BE2C (cell line): ENCODE data around the gene RASL11B.

Experiments used
- DNase-seq: peaks from one replicate; pipeline ENCODE4 v3.0.0-alpha.2; 2020
- H3K27me3 ChIP-seq: fragments of 250-450 bp; sonication (Bioruptor Pico); 2 replicates; pipeline ENCODE4 v1.5.1; 2020; ENCODE audit warnings: mild to moderate bottlenecking
- H3K36me3 ChIP-seq: fragments of 250-450 bp; sonication (Bioruptor Pico); 2 replicates; pipeline ENCODE4 v1.5.1; 2020; ENCODE audit warnings: mild to moderate bottlenecking
- H3K4me1 ChIP-seq: fragments of 250-450 bp; sonication (Bioruptor Pico); 2 replicates; pipeline ENCODE4 v1.5.1; 2020
- H3K4me3 ChIP-seq: 2 replicates; pipeline ENCODE4 v1.5.1; 2011; ENCODE audit warnings: low read depth, low read length
- H3K9me3 ChIP-seq: fragments of 250-450 bp; sonication (Bioruptor Pico); 2 replicates; pipeline ENCODE4 v1.5.1; 2020
- CTCF ChIP-seq: IDR thresholded peaks from 2 replicates; pipeline ENCODE4 v1.5.1; 2012; ENCODE audit warnings: mild to moderate bottlenecking, low read depth, low read length

RASL11B gene

GRCh38 chr4:52883183-52883621, 21.1 kb downstream of the RASL11B start:
- no peak for TF ChIP-seq CTCF
- no peaks in the 10 kb centered on the region for H3K27me3 ChIP-seq
- H3K4me1 ChIP-seq = no peaks in the 10 kb centered on the region
- H3K9me3 ChIP-seq = no peaks in the 10 kb centered on the region
- no peak overlapping the region for H3K4me3 ChIP-seq
- H3K36me3 ChIP-seq = no peaks in the 10 kb centered on the region
- DNase-seq = no peak

GRCh38 chr4:52883707-52884669, 21.9 kb downstream of the RASL11B start:
- TF ChIP-seq CTCF = no peak
- no peaks in the 10 kb centered on the region for H3K27me3 ChIP-seq
- no peak for DNase-seq
- no peaks in the 10 kb centered on the region for H3K4me1 ChIP-seq
- no peaks in the 10 kb centered on the region for H3K36me3 ChIP-seq
- H3K9me3 ChIP-seq = no peaks in the 10 kb centered on the region
- no peak overlapping the region for H3K4me3 ChIP-seq

- no peak for DNase-seq
These were observed 22.9 kb downstream of the RASL11B start for GRCh38 chr4:52884994-52885393.

GRCh38 chr4:52889354-52889753, 27.2 kb downstream of the RASL11B start:
- H3K27me3 ChIP-seq = no peaks in the 10 kb centered on the region
- no peak for TF ChIP-seq CTCF
- no peaks in the 10 kb centered on the region for H3K36me3 ChIP-seq
- no peaks in the 10 kb centered on the region for H3K9me3 ChIP-seq
- H3K4me3 ChIP-seq = no peak overlapping the region
- H3K4me1 ChIP-seq = no peaks in the 10 kb centered on the region
- DNase-seq = no peak

More at GRCh38 chr4:52884994-52885393, 22.9 kb downstream of the RASL11B start:
- Histone ChIP-seq H3K27me3 (no peaks in the 10 kb centered on the region), H3K4me3 (no peak overlapping the region), H3K36me3 (no peaks in the 10 kb centered on the region), H3K4me1 (no peaks in the 10 kb centered on the region), H3K9me3 (no peaks in the 10 kb centered on the region)
- no peak for TF ChIP-seq CTCF

GRCh38 chr4:52889778-52890520, 27.8 kb downstream of the RASL11B start:
- H3K27me3 ChIP-seq = no peaks in the 10 kb centered on the region
- H3K4me3 ChIP-seq = no peak overlapping the region
- H3K9me3 ChIP-seq = no peaks in the 10 kb centered on the region
- TF ChIP-seq CTCF = no peak
- DNase-seq = no peak
- no peaks in the 10 kb centered on the region for H3K36me3 ChIP-seq
- no peaks in the 10 kb centered on the region for H3K4me1 ChIP-seq

- no peak overlapping the region for H3K4me3 ChIP-seq
- no peaks in the 10 kb centered on the region for H3K9me3 ChIP-seq
- DNase-seq = no peak
- no peaks in the 10 kb centered on the region for H3K36me3 ChIP-seq
- H3K4me1 ChIP-seq = no peaks in the 10 kb centered on the region
- no peak for TF ChIP-seq CTCF
- no peaks in the 10 kb centered on the region for H3K27me3 ChIP-seq
These were observed 28.3 kb downstream of the RASL11B start for GRCh38 chr4:52890521-52890791.
